GM23338 (cell line): Measurements from ENCODE around the gene PILRB. TPM values are rescaled to one million over a fixed set of nuclear protein-coding genes. Genes with fewer than 3 reads are reported as not detected.
A peak's percentile ranks its signal among the peaks of the same experiment; 100 is the strongest.
"Not testable (repeated sequence)": the region's sequence is repeated elsewhere in the genome, so short reads cannot be mapped to it uniquely, and the experiment has no call there.

Experiments used
- ATAC-seq: fragments of 200-7000 bp; cut with Tn5 transposase; 3 replicates; pipeline ENCODE4 v1.9.1; 2020
- DNase-seq: peaks from one replicate; pipeline ENCODE4 v3.0.0-alpha.2; 2015; ENCODE audit warnings: low spot score
- H2AFZ ChIP-seq: fragments of 200-600 bp; sonication (generic); 2 replicates; pipeline ENCODE4 v1.8.0; 2016; ENCODE audit warnings: antibody characterized with exemption, mild to moderate bottlenecking, moderate library complexity
- H3F3A ChIP-seq: fragments of 200-600 bp; sonication (generic); replicated peaks from 2 replicates; pipeline ENCODE4 v1.8.0; 2017; ENCODE audit warnings: antibody characterized with exemption, mixed run types, low read depth
- H3K27ac ChIP-seq: fragments of 200-600 bp; sonication (generic); 2 replicates; pipeline ENCODE4 v1.6.1; 2016; ENCODE audit warnings: low read depth
- H3K27me3 ChIP-seq: fragments of 200-600 bp; sonication (generic); 2 replicates; pipeline ENCODE4 v1.8.0; 2016; ENCODE audit warnings: mild to moderate bottlenecking, mixed run types, moderate library complexity; ENCODE audit not compliant: insufficient read depth
- H3K36me3 ChIP-seq: fragments of 200-600 bp; sonication (generic); 2 replicates; pipeline ENCODE4 v1.8.0; 2016; ENCODE audit warnings: mild to moderate bottlenecking; ENCODE audit not compliant: insufficient read depth
- H3K4me1 ChIP-seq: fragments of 200-600 bp; sonication (generic); 2 replicates; pipeline ENCODE4 v1.8.0; 2016; ENCODE audit warnings: mild to moderate bottlenecking, moderate library complexity; ENCODE audit not compliant: insufficient read depth
- H3K4me2 ChIP-seq: fragments of 200-600 bp; sonication (generic); 2 replicates; pipeline ENCODE4 v1.7.1; 2017; ENCODE audit warnings: mixed run types
- H3K4me3 ChIP-seq: fragments of 200-600 bp; sonication (generic); 2 replicates; pipeline ENCODE4 v1.6.1; 2016; ENCODE audit warnings: mixed run types
- H3K79me2 ChIP-seq: fragments of 200-600 bp; sonication (generic); replicated peaks from 2 replicates; pipeline ENCODE4 v1.8.0; 2017; ENCODE audit warnings: mild to moderate bottlenecking; ENCODE audit not compliant: insufficient read depth
- H3K9me2 ChIP-seq: fragments of 200-600 bp; sonication (generic); 2 replicates; pipeline ENCODE4 v1.8.0; 2017; ENCODE audit not compliant: insufficient read depth
- H4K20me1 ChIP-seq: fragments of 200-600 bp; sonication (generic); replicated peaks from 2 replicates; pipeline ENCODE4 v1.8.0; 2017; ENCODE audit warnings: mild to moderate bottlenecking; ENCODE audit not compliant: insufficient read depth
- H3K27ac Mint-ChIP-seq: 2 replicates; pipeline ENCODE4 v1.8.0; 2020; ENCODE audit warnings: inconsistent platforms, mild to moderate bottlenecking, moderate library complexity, mixed read lengths
- H3K27me3 Mint-ChIP-seq: 3 replicates; pipeline ENCODE4 v1.8.0; 2022; ENCODE audit warnings: low read depth, mild to moderate bottlenecking, moderate library complexity, mixed read lengths, inconsistent platforms; ENCODE audit not compliant: insufficient read depth, poor library complexity
- H3K36me3 Mint-ChIP-seq: 3 replicates; pipeline ENCODE4 v1.8.0; 2021; ENCODE audit warnings: low read depth, mild to moderate bottlenecking, inconsistent platforms, moderate library complexity, mixed read lengths
- H3K4me1 Mint-ChIP-seq: 3 replicates; pipeline ENCODE4 v1.8.0; 2020; ENCODE audit warnings: mild to moderate bottlenecking, inconsistent platforms, mixed read lengths
- H3K4me3 Mint-ChIP-seq: 3 replicates; pipeline ENCODE4 v1.8.0; 2021; ENCODE audit warnings: moderate library complexity, mild to moderate bottlenecking, inconsistent platforms, mixed read lengths
- H3K9me3 Mint-ChIP-seq: 3 replicates; pipeline ENCODE4 v1.8.0; 2020; ENCODE audit warnings: moderate library complexity, mild to moderate bottlenecking, inconsistent platforms, mixed read lengths
- polyA plus RNA-seq: library from polyadenylated mRNA; unstranded; fragments of >200 nt; fragmentation: Nextera tagmentation; extraction: Ambion mirVana; gene quantifications from 2 replicates; pipeline ENCODE4 v1.2.1, GENCODE V29; 2016
- total RNA-seq: library from RNA; depleted of rRNA; stranded (reverse); fragments of >200 nt; shearing (Covaris generic); gene quantifications from 2 replicates; pipeline ENCODE4 v1.2.3, GENCODE V29; 2014
- TF ChIP-seq, protein P1 (sequence below), 2 experiments: fragments of 200-600 bp in 1 of 2; sonication (generic) in 1 of 2; conservative IDR thresholded peaks; 2 replicates each; pipeline versions ENCODE4 v1.5.1 to v1.6.1; 2016 to 2017; ENCODE audit warnings: antibody characterized with exemption in 2 of 2, low read depth in 2 of 2, mild to moderate bottlenecking in 2 of 2, moderate library complexity in 1 of 2

PILRB gene
- total and polyA plus RNA-seq, 2 experiments from 2014 or later: 25.3 to 43.0 TPM

DNA sequence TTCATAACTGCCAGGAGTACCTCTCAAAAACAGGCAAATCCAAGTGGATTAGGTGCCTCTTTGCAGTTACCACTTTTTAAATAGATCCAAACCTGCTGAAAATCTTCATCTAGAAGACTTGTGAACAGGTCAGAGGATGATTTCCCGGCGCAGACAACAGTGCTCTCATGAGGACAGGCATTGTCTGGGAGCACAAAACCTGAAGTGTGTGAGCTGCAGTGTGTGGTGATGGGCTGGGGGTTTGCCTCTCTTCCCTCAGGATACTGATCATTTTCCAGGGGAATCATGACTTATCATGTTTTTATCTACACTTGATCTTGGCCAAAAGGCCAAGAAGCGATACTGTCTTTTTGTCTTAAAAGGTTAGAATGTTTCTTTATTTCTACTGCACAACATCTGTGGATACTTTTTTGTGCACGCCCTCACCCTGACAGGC lies 13.8 kb upstream of the PILRB start:
- not testable (repeated sequence) for H3K4me2 ChIP-seq, H3K27ac Mint-ChIP-seq, H3F3A ChIP-seq, H3K27me3 Mint-ChIP-seq, H3K27me3 ChIP-seq, H3K4me1 ChIP-seq, H3K4me1 Mint-ChIP-seq, H2AFZ ChIP-seq, H3K4me3 ChIP-seq, H3K9me3 Mint-ChIP-seq, DNase-seq, H3K4me3 Mint-ChIP-seq, H3K9me2 ChIP-seq
- peaks cover 12% of the 10 kb centered on the region; the same call in 1 of the 2 replicates for H3K79me2 ChIP-seq
- H3K36me3 Mint-ChIP-seq: peaks cover 77% of the 10 kb centered on the region
- H4K20me1 ChIP-seq: peaks cover 28% of the 10 kb centered on the region
- peak; percentile 52 for ATAC-seq
- H3K36me3 ChIP-seq: peaks cover 36% of the 10 kb centered on the region
- peak overlapping the region; percentile 72; the same call in 1 of the 2 replicates for H3K27ac ChIP-seq

DNA sequence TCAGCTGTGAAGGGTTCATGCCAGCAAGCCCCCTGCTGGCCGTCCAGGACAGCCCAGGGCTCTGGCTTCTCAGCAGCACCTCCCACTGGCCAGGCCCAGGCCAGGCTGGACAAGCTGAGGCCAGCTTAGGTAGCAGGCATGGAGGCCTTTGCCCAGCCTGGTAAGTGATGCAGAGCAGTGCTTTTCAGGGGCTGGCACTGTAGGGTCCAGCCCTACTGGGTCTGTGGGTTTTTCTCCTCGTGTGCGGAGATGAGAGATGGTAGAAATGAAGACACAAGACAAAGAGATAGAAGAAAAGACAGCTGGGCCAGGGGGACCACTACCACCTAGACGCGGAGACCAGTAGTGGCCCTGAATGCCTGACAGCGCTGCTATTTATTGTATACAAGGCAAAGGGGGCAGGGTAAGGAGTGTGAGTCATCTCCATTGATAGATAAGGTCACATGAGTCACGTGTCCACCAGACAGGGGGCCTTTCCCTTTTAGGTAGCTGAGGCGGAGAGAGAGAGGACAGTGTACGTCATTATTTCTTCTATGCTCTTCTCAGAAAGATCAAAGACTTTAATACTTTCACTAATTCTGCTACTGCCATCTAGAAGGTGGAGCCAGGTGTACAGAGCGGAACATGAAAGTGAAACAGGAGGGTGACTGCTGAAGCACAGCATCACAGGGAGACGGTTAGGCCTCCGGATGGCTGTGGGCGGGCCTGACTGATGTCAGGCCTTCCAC lies 13.2 kb upstream of the PILRB start:
- H3K4me2 ChIP-seq, H3K27me3 ChIP-seq, H3K4me3 ChIP-seq, H3F3A ChIP-seq, H3K27ac ChIP-seq, H3K27me3 Mint-ChIP-seq, H3K9me3 Mint-ChIP-seq, H3K27ac Mint-ChIP-seq, H3K4me1 Mint-ChIP-seq, H3K79me2 ChIP-seq, H3K9me2 ChIP-seq, H2AFZ ChIP-seq, H3K4me1 ChIP-seq, H3K4me3 Mint-ChIP-seq: not testable (repeated sequence)
- TF ChIP-seq, protein P1, sequence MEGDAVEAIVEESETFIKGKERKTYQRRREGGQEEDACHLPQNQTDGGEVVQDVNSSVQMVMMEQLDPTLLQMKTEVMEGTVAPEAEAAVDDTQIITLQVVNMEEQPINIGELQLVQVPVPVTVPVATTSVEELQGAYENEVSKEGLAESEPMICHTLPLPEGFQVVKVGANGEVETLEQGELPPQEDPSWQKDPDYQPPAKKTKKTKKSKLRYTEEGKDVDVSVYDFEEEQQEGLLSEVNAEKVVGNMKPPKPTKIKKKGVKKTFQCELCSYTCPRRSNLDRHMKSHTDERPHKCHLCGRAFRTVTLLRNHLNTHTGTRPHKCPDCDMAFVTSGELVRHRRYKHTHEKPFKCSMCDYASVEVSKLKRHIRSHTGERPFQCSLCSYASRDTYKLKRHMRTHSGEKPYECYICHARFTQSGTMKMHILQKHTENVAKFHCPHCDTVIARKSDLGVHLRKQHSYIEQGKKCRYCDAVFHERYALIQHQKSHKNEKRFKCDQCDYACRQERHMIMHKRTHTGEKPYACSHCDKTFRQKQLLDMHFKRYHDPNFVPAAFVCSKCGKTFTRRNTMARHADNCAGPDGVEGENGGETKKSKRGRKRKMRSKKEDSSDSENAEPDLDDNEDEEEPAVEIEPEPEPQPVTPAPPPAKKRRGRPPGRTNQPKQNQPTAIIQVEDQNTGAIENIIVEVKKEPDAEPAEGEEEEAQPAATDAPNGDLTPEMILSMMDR (conservative IDR thresholded peaks at IDR 0.05; ENCODE audit: low read depth in 2 of 2): peak; percentile 53 to 59
- peaks cover 77% of the 10 kb centered on the region for H3K36me3 Mint-ChIP-seq
- peak; percentile 100 for ATAC-seq
- peak; percentile 30 for DNase-seq
- peaks cover 35% of the 10 kb centered on the region for H3K36me3 ChIP-seq
- H4K20me1 ChIP-seq: peaks cover 28% of the 10 kb centered on the region

DNA sequence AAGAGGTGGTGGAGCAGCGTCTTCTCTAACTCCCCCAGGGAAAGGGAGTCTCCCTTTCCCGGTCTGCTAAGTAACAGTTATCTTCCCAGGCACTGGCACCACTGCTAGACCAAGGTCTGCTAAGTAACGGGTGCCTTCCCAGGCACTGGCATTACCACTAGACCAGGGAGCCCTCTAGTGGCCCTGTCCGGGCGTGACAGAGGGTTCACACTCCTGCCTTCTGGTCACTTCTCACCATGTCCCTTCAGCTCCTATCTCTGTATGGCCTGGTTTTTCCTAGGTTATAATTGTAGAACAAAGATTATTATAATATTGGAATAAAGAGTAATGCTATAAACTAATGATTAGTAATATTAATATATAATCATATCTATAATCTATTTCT lies 12.6 kb upstream of the PILRB start:
- H3F3A ChIP-seq, H3K27me3 Mint-ChIP-seq, H3K9me2 ChIP-seq, H3K79me2 ChIP-seq, H3K4me1 Mint-ChIP-seq, H3K4me3 ChIP-seq, H3K27ac Mint-ChIP-seq, H2AFZ ChIP-seq, H3K27me3 ChIP-seq, H3K4me3 Mint-ChIP-seq, H3K4me1 ChIP-seq, H3K4me2 ChIP-seq, H3K9me3 Mint-ChIP-seq, H3K27ac ChIP-seq: not testable (repeated sequence)
- peaks cover 28% of the 10 kb centered on the region for H4K20me1 ChIP-seq
- peaks cover 78% of the 10 kb centered on the region for H3K36me3 Mint-ChIP-seq
- TF ChIP-seq, protein P1 (conservative IDR thresholded peaks at IDR 0.05; ENCODE audit: low read depth in 2 of 2): peak; percentile 40 to 57; a peak in 3 of 4 replicates
- peak; percentile 55 for ATAC-seq
- H3K36me3 ChIP-seq: peaks cover 33% of the 10 kb centered on the region
- peak; percentile 56 for DNase-seq
